IgD-negative memory B cell (primary cell): Measurements from ENCODE around the gene NCAN. TPM values are rescaled to one million over a fixed set of nuclear protein-coding genes. Genes with fewer than 3 reads are reported as not detected.

ENCODE experiments used
- H3K27ac Mint-ChIP-seq, 3 donors: one replicate each; pipeline ENCODE4 v1.8.0; 2020 to 2022; ENCODE audit warnings: mild to moderate bottlenecking in 3 of 3, mixed read lengths in 3 of 3, moderate library complexity in 1 of 3
- H3K27me3 Mint-ChIP-seq: one replicate; pipeline ENCODE4 v1.8.0; 2021; ENCODE audit warnings: mixed read lengths
- H3K36me3 Mint-ChIP-seq: one replicate; pipeline ENCODE4 v1.8.0; 2020; ENCODE audit warnings: mild to moderate bottlenecking, mixed read lengths
- H3K4me1 Mint-ChIP-seq, 3 donors: one replicate each; pipeline ENCODE4 v1.8.0; 2020 to 2022; ENCODE audit warnings: mixed read lengths in 3 of 3, mild to moderate bottlenecking in 1 of 3
- H3K4me3 Mint-ChIP-seq, 4 donors: one replicate each; pipeline ENCODE4 v1.8.0; 2020 to 2022; ENCODE audit warnings: mild to moderate bottlenecking in 4 of 4, mixed read lengths in 4 of 4, moderate library complexity in 3 of 4
- H3K9me3 Mint-ChIP-seq, 3 donors: one replicate each; pipeline ENCODE4 v1.8.0; 2020 to 2021; ENCODE audit warnings: mixed read lengths in 3 of 3, mild to moderate bottlenecking in 1 of 3
- polyA plus RNA-seq: library from polyadenylated mRNA; unstranded; fragments of 300-500 nt; fragmentation: Illumina TruSeq; gene quantifications from one replicate; pipeline ENCODE4 v1.2.3, GENCODE V29; 2021

Gene NCAN
- polyA plus RNA-seq, 1 donor from 2014 or later, result not detected

DNA sequence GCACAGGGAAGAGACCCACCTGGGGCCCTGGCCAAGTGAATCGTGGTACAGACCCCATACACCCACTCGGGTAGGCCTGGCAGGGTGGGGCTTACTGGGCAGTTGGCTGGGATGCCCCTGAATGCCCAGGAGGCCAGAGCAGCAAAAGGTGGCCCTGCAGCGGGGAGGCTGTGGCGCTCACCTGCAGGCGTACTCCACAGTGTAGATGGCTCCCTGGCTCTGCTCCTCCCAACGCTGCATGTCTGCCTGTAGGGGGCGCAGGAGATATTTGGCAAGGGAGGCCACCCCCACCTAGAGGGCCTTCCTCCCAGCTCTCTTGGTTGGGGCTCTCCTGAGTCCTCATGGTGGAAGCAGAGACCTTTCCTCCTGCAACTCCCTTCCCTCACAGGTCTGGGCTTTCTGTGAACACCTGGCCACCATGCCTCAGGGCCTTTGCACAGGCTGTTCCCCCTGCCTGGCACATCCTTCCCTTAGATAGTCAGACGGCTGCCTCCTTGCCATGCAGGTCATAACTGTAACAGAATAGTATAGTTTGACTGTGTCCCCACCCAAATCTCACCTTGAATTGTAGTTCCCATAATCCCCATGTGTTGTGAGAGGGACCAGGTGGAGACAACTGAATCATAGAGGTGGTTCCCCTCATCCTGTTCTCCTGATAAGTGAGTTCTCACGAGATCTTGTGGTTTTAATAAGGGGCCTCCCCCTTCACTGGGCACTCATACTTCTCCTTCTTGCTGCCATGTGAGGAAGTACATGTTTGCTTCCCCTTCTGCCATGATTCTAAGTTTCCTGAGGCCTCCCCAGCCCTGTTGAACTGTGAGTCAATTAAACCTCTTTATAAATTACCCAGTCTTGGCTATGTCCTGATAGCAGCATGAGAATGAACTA is 25.7 kb upstream of the NCAN start:
- H3K4me3 Mint-ChIP-seq, result peak overlapping the region in 3 of 4 donors; percentile 33 to 76 (median 64)

DNA sequence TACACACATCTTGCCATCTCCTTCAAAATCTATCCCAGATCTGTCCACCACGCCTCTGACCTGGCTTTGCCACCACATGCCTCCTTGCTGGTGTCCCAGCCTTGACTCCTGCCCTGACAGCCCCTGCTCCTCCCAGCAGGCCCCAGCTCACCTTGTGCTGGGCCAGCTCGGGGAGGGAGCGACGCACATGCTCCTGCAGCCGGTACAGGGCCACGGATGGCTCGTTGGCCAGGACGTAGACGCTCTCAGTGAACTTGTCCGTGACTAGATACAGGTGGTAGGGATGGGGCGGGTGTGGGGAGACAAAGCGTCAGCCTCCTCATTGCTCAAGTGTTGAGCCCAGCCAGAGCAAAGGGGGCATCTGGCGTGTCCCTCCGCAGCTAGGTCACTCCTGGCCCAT is 25.0 kb upstream of the NCAN start:
- Mint-ChIP-seq H3K27ac (peak overlapping the region in 1 of 3 donors; percentile 5), H3K4me1 (peaks cover 9 to 24% (median 15%) of the 10 kb centered on the region in 3 donors), H3K27me3 (no peaks in the 10 kb centered on the region), H3K36me3 (peaks cover 4% of the 10 kb centered on the region), H3K9me3 (peaks cover 0 to 3% (median 0%) of the 10 kb centered on the region in 3 donors), H3K4me3 (peak overlapping the region in 2 of 4 donors; percentile 64 to 76)

More for the DNA sequence above, 25.7 kb upstream of the NCAN start:
- no peaks in the 10 kb centered on the region for H3K27me3 Mint-ChIP-seq
- H3K4me1 Mint-ChIP-seq, result peaks cover 7 to 21% (median 11%) of the 10 kb centered on the region in 3 donors
- peaks cover 4% of the 10 kb centered on the region for H3K36me3 Mint-ChIP-seq
- peaks cover 0 to 3% (median 0%) of the 10 kb centered on the region in 3 donors for H3K9me3 Mint-ChIP-seq
- peak overlapping the region in 2 of 3 donors; percentile 5 to 33 for H3K27ac Mint-ChIP-seq

DNA sequence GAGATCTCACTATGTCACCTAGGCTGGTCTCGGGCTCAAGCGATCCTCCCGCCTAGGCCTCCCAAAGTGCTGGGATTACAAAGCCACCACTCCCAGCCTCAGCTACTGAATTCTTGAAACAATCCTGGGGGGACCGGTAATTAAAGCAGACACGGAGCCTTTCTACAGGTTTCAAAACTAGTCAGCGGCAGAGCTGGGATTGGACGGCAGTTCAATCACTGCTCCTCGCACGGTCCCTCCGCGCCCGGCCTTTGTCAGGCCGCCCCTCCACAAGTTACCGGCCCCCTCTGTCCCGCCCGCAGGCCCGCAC is 20.0 kb upstream of the NCAN start:
- H3K36me3 Mint-ChIP-seq, result no peaks in the 10 kb centered on the region
- H3K4me3 Mint-ChIP-seq, result peak overlapping the region; percentile 96 to 99 (median 97)
- H3K9me3 Mint-ChIP-seq, result peaks cover 0 to 3% (median 0%) of the 10 kb centered on the region in 3 donors
- H3K4me1 Mint-ChIP-seq, result peaks cover 12 to 24% (median 19%) of the 10 kb centered on the region in 3 donors
- H3K27me3 Mint-ChIP-seq, result no peaks in the 10 kb centered on the region
- H3K27ac Mint-ChIP-seq, result peak overlapping the region; percentile 99 to 100 (median 100)

DNA sequence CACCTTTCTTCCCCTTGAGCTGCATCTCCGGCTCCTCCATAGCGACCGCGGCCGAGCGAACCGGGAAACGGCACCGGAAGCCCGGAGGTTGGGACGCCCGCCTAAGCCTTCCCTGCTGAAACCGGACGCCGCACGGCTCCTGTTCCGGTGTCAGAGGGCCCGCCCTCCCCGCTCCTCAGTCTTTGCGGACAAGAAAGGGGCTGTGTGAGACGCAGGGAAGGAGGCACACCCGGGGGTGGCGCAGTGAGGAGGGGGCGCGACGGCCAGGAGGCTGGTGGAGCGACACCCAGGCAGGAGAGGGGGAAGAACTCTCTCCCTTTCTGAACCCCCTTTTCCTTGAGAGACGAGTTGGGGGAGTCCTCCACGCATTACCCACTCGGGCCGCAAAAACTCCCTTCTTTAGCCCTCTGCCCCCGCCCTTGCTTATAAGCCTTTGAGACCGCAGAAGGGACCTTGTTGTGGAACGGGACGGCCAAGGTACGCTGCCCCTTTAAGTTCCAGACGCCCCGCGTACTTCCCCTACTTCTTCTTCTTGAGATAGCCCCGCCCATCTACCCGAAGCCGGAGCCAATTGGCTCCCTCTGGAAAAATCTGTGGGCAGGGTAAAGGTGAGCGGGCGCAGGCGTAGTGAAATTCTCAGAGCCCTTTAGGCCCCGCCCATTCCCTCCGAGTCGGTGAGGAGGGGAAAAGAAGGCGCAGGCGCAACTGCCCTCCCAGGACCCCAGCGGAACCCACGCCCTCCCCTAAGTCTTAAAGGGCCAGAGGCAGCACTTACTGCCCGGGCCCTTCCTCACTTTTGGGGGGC is 19.5 kb upstream of the NCAN start, which contains the start of the genes BORCS8 and RFXANK:
BORCS8 (minus strand) TSS at position 75 of the 805 bp plus-strand sequence; CDS start at position 40, 35 bp downstream.
RFXANK (plus strand) TSS at position 181 of the 805 bp plus-strand sequence. CDS start 1,689 bp downstream, outside the sequence.
- Mint-ChIP-seq H3K4me1 (peaks cover 12 to 22% (median 19%) of the 10 kb centered on the region in 3 donors), H3K27ac (peak within 1 kb of the TSS; percentile 99 to 100 (median 100))

DNA sequence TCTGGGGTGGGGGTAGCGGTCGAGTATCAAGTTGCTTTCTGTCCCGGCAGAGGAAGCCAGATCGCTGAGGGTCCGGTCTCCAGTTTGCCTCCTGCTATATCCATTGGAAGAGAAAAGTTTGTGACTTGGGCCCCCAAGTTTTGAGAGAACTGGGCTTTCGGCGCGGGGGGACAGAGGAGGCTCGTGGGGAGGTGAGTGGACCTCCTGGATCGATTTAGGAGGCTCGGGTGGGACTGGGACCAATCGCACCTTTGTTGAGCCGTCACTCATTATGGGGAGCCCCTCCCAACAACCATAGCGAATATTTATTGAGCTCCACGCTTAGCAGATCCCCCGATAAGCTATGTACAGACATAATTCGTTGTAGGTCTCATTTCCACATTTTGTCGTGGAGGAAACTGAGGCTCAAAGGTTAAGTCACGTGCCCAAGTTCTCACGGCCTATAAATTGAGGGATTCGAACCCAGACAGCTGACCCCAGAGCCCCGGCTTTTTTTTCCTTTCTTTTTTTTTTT is 18.8 kb upstream of the NCAN start:
- H3K9me3 Mint-ChIP-seq, result no peaks in the 10 kb centered on the region
- no peaks in the 10 kb centered on the region for H3K27me3 Mint-ChIP-seq
- H3K4me3 Mint-ChIP-seq, result peak overlapping the region; percentile 96 to 99 (median 97)
- no peaks in the 10 kb centered on the region for H3K36me3 Mint-ChIP-seq
- H3K4me1 Mint-ChIP-seq, result peaks cover 12 to 22% (median 19%) of the 10 kb centered on the region in 3 donors
- peak overlapping the region; percentile 99 to 100 (median 100) for H3K27ac Mint-ChIP-seq

More for the DNA sequence above, 19.5 kb upstream of the NCAN start, which contains the start of the genes BORCS8 and RFXANK:
- Mint-ChIP-seq H3K36me3 (no peaks in the 10 kb centered on the region), H3K27me3 (no peaks in the 10 kb centered on the region), H3K9me3 (no peaks in the 10 kb centered on the region), H3K4me3 (peak within 1 kb of the TSS; percentile 96 to 99 (median 97))

DNA sequence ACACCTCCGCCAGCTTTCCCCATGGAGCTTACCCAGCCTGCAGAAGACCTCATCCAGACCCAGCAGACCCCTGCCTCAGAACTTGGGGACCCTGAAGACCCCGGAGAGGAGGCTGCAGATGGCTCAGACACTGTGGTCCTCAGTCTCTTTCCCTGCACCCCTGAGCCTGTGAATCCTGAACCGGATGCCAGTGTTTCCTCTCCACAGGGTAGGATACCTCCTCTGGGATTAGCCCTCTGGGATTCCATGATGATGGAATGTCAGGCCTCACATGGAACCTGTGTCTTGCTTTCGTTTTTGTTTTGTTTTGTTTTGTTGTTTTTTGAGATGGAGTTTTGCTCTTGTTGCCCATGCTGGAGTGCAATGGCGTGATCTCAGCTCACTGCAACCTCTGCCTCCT is 17.8 kb upstream of the NCAN start:
- H3K4me1 Mint-ChIP-seq, result peaks cover 12 to 22% (median 19%) of the 10 kb centered on the region in 3 donors
- no peaks in the 10 kb centered on the region for H3K9me3 Mint-ChIP-seq
- peak overlapping the region in 2 of 3 donors; percentile 55 to 100 for H3K27ac Mint-ChIP-seq
- H3K36me3 Mint-ChIP-seq, result no peaks in the 10 kb centered on the region
- no peaks in the 10 kb centered on the region for H3K27me3 Mint-ChIP-seq
- peak overlapping the region; percentile 96 to 99 (median 97) for H3K4me3 Mint-ChIP-seq

DNA sequence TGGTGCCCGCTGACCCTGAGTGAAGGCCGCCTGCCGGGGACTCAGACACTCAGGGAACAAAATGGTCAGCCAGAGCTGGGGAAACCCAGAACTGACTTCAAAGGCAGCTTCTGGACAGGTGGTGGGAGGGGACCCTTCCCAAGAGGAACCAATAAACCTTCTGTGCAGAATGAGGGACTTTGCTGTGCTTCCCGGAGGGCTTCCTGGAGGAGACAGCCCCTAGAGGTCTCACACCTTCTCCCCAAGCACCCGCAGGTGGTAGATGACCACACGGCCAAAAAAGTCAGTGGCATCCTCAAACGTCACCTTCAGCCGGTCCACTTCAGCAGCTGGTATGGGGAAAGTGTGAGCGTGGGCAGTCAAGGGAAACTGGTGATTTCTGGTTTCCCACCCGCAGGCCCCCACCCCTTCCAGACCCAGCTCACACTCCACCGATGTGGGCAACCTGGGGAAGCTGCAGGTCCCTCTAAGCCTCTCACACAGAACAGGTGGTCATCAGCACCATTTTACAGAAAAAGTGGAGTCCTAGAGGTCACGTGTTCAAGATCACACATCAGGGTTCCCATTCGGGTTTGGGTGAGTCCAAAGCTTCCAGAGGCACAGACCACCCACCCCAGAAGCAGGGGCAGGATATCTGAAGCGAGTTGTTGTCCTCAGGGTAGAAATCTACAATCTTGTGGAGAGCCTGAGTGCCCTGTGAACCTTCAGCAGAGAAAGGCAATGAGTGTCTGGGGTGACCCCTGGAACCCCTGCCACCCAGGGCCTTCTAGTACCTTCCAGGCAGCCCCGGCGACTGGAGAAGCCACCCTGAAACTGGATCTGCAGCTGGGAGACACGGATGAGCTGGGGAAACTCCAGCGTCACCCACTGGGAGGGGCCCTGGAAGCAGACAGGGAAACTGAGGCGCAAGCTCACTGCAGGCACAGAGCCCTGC is 9.8 kb upstream of the NCAN start:
- Mint-ChIP-seq H3K27ac (peak overlapping the region; percentile 96 to 97 (median 96)), H3K4me3 (peak overlapping the region; percentile 80 to 99 (median 94)), H3K36me3 (no peaks in the 10 kb centered on the region), H3K4me1 (peaks cover 14 to 15% (median 15%) of the 10 kb centered on the region in 3 donors), H3K27me3 (peaks cover 5% of the 10 kb centered on the region), H3K9me3 (peaks cover 0 to 1% (median 0%) of the 10 kb centered on the region in 3 donors)

DNA sequence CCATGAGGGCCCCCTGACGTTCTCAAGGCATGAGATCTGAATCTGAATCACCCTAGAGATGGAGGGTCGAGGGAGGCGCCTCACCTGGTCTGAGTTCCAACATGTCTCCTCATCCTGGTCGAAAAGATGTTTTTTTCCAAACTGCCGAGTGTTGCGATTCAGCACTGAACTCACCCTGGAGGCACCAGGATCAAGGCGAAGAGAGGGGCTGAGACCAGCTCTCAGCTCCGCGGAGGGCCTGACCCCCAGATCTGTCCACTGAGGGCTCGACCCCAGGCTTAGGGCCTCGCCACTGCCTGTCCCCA is 9.1 kb upstream of the NCAN start:
- Mint-ChIP-seq H3K36me3 (no peaks in the 10 kb centered on the region), H3K4me3 (peak overlapping the region; percentile 91 to 99 (median 96)), H3K9me3 (peaks cover 0 to 4% (median 2%) of the 10 kb centered on the region in 3 donors), H3K27ac (peak overlapping the region; percentile 96 to 97 (median 96)), H3K27me3 (peaks cover 8% of the 10 kb centered on the region), H3K4me1 (peaks cover 19 to 22% (median 21%) of the 10 kb centered on the region in 3 donors)

DNA sequence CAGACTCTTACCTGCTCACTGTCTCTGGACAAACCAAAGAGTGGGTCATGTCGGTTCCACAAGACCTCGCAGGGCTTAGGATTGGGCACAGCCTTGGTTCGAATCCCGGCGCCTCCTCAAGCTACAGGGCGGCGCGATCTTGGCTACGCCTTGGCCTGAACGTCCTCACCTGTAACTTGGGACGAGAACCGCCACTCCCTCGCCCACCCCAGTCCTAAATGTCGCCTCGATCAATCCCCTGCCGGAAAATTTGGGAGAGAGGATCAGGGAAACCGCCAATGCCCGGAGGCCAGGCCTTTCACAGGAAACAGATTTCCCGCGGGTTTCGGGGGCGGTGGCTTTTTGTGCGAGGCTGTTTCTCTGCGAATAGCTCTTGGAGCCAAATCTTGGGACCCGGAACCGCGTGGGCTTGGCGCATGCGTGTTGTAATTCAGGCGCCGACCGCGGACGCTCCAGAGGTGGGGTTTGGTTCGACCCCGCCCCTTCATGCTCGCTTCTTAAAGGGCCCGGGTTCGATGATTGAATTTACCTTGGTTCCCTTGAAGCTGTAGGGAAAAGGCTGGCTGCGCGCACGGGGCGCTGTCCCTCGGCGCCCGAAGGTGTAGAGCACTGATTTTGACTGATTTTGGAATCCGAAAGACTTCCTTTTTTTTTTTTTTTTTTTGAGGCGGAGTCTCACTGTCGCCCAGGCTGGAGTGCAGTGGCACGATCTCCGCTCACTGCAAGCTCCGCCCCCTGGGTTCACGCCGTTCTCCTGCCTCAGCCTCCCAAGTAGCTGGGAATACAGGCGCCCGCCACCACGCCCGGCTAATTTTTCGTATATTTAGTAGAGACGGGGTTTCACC is 8.5 kb upstream of the NCAN start, which contains the start of gene NR2C2AP:
NR2C2AP (minus strand) TSS at position 403 of the 845 bp plus-strand sequence; CDS start at position 49, 354 bp downstream.
- peak within 1 kb of the TSS; percentile 91 to 99 (median 96) for H3K4me3 Mint-ChIP-seq
- peak within 1 kb of the TSS; percentile 96 to 97 (median 96) for H3K27ac Mint-ChIP-seq
- H3K4me1 Mint-ChIP-seq, result peaks cover 22 to 24% (median 23%) of the 10 kb centered on the region in 3 donors
- H3K27me3 Mint-ChIP-seq, result peaks cover 8% of the 10 kb centered on the region
- no peaks in the 10 kb centered on the region for H3K36me3 Mint-ChIP-seq
- H3K9me3 Mint-ChIP-seq, result peaks cover 0 to 4% (median 4%) of the 10 kb centered on the region in 3 donors

DNA sequence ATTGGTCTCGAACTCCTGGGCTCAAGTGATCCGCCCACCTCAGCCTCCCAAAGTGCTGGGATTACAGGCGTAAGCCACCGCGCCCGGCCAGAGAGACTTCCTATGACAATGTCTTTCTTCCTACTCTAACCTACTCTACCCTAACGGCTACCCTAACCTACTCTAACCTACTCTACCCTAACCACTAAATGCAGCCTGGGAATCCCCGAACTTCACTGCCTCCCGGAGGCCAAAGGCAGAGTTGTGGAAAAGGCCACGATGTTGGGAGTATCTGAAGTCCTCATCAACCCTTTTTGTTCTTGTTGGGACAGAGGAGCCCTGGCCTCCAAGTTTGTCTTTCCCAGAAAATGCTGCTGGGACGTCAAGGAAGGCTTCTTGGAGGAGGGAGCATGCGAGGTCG is 7.6 kb upstream of the NCAN start:
- peaks cover 0 to 4% (median 4%) of the 10 kb centered on the region in 3 donors for H3K9me3 Mint-ChIP-seq
- peak overlapping the region in 1 of 3 donors; percentile 96 for H3K27ac Mint-ChIP-seq
- no peaks in the 10 kb centered on the region for H3K36me3 Mint-ChIP-seq
- peaks cover 22 to 24% (median 23%) of the 10 kb centered on the region in 3 donors for H3K4me1 Mint-ChIP-seq
- H3K4me3 Mint-ChIP-seq, result peak overlapping the region; percentile 67 to 96 (median 81)
- H3K27me3 Mint-ChIP-seq, result peaks cover 8% of the 10 kb centered on the region

DNA sequence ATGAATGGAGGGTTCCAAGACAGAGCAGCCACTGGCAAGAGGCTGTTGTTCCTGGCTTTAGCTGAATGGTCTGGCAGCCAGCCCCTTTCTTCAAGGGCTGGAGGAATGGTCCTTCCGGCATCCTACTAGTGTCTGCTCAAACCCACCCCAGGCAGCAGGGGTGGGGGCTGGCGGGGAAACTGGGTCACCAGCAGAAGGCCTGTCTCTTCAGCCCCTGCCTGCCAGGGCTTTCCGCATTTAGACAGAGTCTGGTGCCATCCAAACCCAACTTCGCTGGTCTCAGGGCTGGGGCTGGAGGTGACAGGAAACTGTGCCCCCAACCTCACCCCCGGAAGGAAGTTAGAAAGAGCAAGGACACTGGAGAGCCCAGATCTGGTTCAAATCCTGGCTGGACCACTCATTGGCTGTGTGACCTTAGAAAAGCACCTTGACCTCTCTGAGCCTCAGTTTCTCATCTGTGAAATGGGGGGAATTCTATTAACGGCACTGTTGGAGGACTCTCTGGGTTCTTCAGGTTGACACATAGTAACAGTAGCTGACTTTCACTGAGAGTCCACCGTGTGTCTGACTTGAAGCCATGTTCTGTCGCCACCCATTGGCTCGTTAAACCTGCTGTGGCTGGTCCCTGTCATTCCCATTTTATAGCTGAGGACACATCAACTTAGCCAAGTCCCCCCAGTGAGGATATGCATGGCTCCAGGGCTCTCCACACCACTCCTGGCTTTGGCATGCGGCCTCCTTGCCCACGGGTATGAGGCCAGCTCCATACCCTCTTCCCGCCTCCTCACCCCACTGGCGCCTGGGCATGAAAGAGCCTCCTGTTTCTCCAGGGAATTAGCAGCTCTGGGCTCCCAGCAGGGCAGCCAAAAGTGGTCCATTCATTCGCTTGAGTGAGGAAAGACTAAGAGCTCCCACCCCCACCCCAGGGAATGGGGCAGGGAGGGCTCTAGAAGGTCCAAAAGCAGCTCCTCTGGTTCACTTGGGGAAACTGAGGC is 6.0 kb upstream of the NCAN start:
- Mint-ChIP-seq H3K27ac (peak overlapping the region in 2 of 3 donors; percentile 21 to 57), H3K27me3 (peaks cover 12% of the 10 kb centered on the region), H3K4me1 (peaks cover 20 to 24% (median 23%) of the 10 kb centered on the region in 3 donors), H3K4me3 (peak overlapping the region in 2 of 4 donors; percentile 22 to 69), H3K9me3 (peaks cover 0 to 4% (median 4%) of the 10 kb centered on the region in 3 donors), H3K36me3 (no peaks in the 10 kb centered on the region)

DNA sequence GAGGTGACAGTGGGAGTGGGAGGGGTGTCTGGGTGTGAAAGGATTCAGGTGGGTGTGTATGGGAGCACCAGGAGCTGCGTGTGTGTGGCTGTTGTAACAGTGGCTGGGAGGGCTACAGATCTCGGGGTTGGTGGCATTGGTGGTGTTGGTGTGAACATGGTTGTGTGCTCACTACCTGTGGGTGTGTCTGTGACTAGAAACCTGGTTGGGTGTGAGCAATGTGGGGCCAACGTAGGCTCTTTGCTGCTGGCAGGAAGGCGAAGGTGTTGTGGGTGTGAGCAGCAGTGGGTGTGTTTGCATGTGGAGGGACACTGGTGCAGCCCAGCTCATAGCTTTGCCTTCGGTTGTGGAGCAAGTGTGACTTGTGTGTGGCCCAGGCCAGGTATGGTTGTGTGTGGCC is 4.8 kb upstream of the NCAN start:
- peak overlapping the region in 1 of 3 donors; percentile 38 for H3K27ac Mint-ChIP-seq
- H3K9me3 Mint-ChIP-seq, result peaks cover 0 to 4% (median 4%) of the 10 kb centered on the region in 3 donors
- peak overlapping the region in 3 of 4 donors; percentile 3 to 37 (median 10) for H3K4me3 Mint-ChIP-seq
- H3K36me3 Mint-ChIP-seq, result no peaks in the 10 kb centered on the region
- peaks cover 18% of the 10 kb centered on the region for H3K27me3 Mint-ChIP-seq
- H3K4me1 Mint-ChIP-seq, result peaks cover 23 to 24% (median 24%) of the 10 kb centered on the region in 3 donors
